ENCODE data around the gene KCNMB1.
"Not testable (repeated sequence)": the region's sequence is repeated elsewhere in the genome, so short reads cannot be mapped to it uniquely, and the experiment has no call there.

KCNMB1 gene

DNA sequence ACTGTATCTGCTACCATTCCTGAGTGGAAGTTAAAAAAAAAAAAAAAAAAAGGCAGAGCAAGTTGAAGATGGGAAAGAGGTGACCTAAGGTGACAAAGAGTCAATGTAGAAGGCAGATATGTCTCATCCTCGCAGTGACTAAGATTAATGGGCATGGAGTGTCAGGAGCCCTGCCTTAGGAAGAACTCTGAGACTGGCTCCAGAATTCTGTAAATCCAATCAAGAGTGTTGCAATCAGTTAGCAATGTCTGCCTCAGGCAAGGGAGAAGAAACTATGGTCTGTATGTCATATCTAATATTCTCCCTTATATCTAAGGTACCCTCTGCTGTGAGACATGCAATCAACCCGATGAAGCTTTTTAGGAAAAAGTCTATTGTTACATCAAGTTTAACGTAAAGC lies 24.7 kb upstream of the KCNMB1 start:
- no peak for DNase-seq

DNA sequence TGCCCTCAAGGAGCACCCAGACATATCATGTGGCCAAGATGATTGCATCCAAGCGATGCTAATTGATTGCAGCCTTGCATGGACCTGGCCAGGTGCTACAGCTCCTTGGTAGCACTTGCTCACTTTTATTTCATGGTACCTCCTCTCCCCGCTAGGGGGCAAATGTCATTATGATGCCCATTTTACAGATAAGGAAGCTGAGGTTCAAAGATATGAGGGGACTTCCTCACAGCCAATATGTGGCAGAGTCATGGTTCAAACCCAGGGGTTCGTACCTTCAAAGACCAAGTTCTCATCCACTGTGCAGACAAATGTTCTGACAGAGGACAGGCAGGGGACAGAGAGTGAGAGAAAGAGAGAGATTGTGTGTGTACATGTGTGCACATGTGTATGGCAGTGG lies 21.9 kb upstream of the KCNMB1 start:
- DNase-seq, result no peak

DNA sequence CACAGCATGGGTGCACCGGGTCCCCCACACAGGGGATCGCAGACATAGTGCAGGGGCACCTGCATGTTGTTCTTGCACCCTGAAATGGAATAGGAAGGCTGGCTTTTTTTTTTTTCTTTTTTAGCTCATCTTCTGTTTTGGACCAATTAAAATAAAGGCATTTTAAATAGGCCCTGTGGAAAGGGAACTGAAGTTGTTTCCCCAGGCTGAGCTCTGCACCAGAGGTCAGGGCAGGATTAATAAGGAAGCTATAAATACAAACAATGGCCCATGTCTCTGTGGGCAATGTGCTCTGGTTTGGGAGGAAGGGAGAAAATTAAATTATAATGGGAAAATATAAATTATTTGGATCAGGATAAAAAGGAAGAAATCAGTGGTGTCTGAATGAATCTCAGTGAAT lies 21.2 kb upstream of the KCNMB1 start:
- DNase-seq, result no peak

DNA sequence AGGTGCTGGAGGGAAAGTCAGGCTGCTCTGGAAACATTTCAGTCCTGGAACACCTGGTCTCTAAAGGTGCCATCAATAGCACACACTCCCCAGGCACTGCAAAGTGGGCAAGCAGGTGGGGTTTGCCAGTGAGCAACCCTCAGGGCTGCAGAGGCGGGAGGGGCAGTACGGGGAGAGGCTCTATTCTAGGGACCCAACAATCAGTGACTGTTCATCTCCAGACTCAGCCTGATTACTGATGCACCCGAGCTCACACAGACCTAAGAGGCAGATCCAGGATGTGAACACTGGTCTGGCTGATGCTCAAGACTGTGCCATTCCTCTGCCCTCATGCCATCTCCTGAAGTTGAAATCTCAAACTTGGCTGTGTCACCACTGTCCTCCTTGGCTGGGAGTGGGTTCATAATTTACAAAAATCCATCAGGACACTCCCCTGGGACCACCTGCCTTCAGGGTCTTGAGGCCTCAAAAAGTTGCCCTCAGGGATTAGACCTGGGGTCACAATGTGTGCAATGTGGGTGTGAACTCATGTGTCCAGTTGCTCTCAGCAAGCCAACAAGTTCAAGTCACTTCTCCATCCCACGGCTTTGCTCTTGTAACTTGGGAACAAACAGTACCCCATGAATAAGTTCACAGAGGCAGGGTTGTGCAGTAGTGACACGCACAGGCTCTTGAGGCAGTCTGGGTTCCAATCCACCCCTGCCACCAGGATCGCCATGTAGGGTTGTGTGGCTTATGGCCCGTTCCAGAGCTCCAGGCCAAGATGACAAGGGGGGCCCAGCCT lies 19.9 kb upstream of the KCNMB1 start:
- no peak for DNase-seq

DNA sequence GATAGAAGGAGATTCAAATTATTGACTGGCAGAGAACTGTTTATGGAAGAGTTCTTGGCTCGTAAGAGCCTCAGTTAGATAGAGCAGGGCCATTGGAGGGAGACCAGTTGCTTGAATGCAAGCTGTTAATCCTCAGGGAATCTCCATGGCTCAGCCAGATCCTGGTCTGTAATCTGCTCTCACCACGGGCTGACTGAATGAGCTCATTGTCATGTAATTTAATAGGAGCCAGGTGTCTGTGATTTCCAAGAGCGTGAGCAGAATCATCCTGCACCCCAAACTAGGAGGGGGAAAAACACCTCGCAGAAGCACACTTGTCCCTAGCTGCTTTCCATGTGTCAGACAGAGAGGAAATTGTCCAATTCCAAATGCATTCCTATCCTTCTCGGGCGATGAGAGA lies 19.1 kb upstream of the KCNMB1 start:
- no peak for DNase-seq

DNA sequence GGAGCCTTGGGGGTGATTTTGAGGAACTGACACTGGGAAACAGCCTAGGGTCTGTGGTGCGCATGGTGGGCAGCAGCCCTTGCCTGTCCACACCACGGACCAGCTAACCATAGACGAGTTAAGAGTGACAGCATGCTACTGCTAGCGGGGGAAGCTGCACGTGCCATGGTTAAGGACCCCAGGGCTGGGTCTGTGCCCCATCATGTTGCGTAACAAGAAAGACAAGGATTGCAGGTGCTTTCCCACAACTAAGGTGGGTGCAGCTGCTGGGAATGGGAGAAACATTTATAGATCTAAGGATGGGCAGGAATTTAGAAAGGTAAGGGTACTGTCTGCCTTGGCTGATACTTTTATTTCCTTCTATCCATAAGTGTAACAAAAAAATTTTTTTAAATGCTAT lies 17.9 kb upstream of the KCNMB1 start:
- no peak for DNase-seq

DNA sequence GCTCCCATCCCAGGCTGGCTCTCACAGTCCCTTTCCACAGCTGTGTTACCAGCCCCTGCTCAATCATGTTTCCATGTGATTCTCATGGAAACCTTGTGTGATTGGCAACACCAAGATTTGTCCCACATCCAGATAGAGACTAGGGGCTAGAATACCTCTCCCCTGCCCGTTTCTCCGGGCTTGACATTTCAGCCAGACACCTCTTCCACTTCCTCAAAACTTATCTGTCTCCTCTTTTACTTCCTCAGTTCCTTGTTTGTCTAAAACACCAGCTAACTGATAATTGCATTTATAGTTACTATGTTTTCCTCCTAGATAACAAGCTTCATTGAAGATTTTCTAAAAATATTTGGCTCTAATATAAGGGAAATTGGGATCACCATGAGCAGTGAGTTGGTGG lies 16.6 kb upstream of the KCNMB1 start:
- peak; percentile 42 for DNase-seq

DNA sequence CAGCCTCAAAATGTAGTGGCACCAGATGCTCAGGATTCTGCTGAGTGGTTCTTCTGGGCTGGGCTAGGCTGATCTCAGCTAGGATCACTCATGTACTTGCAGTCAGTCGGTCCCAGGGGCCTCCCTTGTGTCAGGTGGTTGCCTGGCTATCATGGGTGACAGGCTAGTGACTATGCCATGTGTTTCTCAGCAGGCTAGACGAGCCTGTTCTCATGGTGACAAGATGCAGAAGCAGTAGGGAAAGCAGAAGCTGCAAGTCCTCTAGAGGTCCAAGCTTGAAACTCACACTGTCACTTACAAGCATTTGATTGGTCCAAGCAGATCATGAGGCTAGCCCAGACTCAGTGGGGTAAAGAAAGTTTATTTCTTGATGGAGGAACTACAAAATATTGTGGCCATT lies 15.2 kb upstream of the KCNMB1 start:
- peak; percentile 30 for DNase-seq

DNA sequence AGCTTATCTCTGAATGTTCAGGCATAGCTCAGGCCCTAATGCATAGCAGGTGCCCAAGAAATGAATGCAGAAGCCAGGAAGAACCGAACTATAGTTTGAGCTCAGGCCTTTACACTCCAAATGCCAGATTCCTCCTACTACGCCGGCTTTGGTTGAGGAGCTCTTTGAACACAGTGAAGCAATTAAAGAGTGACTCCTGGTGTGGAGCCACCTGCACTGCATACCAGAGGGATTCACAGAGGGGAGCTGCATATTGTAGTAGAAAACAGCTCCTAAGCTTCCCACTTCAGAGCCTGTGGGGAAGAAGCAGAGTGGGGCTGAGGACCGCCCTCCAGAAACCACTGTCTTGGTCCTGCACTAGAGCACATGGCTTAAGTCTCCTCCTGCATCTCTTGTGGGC lies 14.5 kb upstream of the KCNMB1 start:
- no peak for DNase-seq

DNA sequence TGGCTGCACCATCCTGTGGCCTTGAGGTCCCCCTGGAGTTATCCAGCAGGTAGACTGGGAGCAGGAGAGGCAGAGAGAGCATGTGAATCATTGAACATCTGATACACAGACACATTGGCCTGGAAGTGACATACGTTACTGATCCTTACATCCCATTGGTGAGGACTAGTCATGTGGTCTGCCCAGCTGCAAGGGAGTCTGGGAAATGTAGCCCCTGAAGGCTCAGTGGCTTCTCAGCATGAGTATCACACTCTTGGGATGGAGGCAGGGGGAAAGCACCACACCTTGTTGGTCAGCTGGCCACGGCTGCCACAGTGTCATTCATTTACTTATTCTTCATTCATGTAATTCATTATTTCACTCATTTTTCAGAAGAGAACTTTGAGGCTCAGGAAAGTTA lies 13.3 kb upstream of the KCNMB1 start:
- DNase-seq, result no peak

DNA sequence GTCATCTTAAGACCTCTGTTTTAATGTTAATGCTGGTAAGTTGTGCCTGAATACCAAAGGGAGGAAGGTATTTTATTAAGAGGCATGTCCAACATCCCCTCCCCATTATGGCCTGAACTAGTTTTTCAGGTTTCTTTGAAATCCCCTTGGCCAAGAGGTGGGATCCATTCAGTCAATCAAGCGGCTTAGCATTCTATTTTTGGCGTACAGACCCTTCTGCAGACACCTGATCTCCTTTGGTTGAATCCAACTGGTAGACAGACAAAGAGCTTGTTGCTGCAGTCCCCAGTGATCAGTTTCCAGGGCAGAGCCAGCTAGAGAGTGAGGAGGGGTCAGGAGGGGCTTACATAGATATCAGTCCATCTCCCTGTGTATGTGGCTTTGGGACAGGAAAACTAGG lies 7.9 kb upstream of the KCNMB1 start:
- DNase-seq, result no peak

DNA sequence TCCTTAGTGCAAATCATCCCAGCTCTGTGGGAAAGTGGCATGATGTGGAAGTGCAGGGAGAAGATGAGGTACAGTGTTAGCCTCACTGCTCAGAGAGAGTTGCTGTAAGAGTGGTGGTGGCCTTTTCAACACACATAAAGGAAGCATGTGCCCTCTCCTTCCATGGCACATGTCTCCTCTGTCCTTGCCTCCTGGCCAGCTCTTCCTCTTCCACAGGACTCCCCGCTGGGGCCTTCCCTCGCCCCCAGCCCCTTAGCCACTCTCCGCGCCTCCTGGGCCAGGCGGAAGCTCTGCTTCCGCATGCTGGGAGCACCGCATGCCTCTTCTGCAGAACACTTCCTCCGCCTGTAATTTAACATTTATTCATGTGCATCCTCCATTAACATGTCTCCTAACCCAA lies 4.8 kb upstream of the KCNMB1 start:
- DNase-seq, result no peak

DNA sequence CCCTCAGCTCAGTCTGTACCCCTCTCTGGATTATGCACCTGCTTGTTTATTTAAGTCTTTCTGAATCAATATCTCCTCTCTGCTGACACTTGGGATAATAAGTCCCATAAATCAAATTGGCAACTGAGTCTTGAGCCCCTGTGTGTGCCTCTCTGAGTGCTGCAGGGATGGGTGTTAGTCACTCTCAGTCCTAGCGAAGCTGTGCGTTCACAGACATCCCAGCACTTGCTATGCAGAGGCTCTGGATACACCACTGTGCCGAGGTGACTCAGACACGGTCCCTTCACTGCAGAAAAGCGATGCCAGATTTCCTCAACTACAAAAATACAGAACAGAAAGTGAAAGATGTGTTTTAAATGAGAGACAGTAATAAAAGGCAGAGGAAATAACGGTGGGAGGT lies 4.1 kb upstream of the KCNMB1 start:
- DNase-seq, result no peak

DNA sequence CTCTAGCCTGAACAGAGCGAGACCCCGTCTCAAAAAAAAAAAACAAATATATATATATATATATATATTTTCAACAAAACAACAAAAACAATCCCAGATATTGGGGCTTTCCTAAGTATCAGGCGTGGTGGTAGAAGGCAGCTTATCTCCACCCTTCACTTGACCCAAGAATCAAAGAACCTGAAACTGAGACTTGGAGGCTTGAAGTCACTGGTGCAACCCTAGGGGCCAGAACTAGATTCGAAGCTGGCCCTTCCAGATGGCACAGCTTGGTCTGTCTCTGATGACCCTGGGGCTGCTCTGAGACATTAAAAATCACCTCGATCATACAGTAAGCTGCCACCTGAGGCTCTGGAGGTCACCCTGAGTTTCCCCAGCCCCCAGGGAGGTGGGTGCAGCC lies 1.3 kb upstream of the KCNMB1 start:
- DNase-seq, result no peak

DNA sequence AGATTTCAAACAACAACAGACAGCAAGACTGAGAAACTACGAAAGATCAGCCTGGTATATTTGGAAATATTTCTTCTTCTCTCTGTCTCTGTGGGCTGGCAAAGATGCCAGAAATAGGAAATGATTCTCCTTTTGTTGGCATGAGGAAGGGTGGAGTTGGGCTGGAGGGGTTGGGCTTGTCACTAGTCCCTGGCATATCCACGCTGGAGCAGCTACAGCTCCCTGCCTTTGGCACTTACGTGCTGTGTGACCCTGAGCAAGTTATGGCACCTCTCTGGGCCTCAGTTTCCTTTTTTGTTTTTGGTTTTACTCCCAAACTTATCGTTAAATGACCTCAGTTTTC lies 354 bp upstream of the KCNMB1 start:
- no peak for DNase-seq

DNA sequence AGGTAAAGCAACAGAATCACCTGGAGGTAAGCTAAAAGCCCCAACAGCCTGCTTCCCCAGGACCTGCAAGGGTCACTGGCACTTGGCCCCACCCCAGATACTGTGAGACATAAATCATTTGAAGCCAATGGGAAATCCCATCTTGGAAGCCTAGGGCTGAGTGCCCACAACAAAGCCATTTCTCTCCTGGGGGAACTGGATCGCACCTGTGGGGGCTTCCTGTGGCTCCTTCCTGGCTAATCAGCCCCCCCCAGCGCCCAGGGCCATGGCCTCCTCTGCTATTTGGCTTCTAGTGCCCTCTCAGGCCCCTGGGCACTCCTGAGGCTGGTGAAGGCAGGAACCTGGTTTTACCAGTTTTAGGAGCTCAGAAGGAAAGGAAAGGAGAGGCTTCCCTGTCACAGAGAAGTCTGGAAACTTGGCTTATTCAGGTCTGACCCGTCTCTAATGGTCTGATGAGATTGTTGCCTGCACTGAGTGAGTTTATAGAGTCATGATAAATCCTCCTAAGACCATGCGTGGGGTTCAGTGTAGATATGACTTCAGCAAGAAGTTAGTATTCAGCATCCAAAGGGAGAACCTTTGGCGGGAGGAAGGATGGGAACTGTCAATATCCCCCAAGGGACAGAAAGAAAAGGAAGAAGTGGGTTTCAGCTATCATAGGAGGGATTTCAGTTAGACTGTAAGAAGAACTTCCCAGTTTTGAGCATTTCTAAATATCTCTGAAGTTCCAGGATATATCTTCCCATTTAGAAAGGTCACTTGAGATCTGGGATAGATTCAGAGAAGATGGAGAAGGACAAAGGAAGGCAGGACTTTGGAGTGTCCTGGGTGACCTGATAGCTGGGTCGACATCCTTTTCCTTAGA lies 1.2 kb downstream of the KCNMB1 start:
- no peak for DNase-seq

DNA sequence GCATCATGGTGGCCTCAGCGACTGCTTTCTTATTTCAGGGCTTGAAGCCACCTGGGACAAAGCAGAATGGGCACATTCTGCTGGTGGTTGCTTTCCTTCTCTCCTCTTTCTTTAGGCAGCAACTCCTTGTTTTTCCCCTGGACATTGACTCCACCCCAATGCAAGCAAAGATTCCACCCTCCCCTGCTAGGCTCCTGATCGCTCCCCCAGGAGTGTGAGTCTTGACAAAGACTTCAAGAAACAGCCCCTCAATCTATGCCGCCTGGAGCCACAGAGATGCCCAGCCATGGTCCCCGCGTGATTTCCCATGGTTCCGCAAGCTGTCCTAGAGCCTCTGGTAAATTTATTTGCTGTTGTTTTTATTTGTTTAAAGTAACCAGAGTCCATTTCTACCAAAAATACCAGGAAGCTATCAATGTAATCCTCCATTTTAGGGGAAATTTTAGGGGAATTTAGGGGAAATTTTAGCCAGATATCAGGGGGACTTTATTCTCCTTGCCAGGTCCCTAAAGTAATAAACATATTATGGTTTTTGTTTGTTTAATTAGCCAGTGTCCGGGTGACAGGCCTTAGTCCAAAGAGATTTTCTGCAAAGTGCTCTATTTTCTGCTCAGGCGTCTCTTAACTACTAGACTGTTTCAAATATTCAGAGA lies 2.3 kb downstream of the KCNMB1 start:
- DNase-seq, result no peak

DNA sequence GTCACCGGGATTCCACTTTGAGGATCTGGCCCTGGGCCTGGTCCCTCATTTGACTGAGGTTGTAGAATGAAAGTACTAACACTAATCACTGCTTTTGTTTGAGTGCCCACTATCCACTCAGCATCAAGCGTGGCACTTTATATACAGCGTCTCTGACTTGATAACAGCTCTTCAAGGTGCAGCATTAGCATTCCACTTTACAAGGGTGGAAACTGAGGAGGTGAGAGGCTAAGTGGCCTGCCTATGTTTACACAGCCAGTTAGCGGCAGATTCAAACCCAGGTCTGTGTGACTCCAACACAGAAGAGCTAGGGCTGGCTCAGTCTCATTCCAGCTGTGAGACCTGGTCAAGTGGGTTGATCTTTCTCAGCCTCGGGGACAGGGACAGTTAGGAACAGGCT lies 5.9 kb downstream of the KCNMB1 start:
- DNase-seq, result no peak

DNA sequence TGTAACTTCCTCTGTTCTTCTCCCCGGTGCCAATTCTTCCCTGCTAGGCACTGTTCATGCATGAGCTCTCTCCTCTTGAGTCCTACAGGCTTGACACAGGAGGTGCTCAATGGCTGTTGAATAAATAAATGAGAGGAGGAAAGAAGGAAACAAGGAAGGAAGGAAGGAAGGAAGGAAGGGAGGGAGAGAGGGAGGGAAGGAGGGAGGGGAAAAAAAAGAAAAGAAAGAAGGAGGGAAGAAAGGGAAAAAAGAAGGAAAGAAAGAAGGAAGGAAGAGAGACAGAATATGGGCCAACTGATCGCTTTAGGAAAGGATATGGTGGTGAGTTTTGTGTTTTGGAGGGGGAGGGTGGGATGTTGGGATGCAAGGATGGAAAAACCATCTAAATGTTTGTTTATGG lies 6.4 kb downstream of the KCNMB1 start:
- no peak for DNase-seq

DNA sequence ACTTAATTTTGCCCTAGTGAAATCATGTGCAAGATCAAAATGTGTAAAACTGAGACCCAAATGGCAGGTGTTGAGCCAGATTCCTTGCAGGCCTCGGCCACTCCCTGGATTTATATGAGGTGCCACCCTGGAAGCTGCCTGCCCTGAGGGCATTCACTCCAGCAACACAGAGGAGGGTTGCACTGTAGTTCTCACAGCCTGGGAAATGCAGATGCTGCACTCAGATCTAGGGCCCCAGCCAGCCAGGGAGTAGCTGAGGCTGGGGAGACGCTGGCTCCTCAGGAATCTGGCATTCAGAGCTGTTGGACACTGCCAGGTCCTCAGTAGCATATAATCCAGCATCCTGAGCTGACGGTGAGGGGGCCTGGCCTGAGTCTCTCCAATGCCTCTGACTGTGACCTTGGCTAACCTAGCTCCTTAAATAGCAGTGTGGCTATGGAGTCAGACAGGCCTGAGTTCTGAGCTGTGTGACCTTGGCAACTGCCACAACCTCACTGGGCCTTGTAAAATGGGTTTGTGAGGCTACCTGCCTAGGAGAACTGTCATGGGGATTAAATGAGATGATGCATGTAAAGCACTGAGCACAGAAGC lies 8.7 kb downstream of the KCNMB1 start:
- no peak for DNase-seq

DNA sequence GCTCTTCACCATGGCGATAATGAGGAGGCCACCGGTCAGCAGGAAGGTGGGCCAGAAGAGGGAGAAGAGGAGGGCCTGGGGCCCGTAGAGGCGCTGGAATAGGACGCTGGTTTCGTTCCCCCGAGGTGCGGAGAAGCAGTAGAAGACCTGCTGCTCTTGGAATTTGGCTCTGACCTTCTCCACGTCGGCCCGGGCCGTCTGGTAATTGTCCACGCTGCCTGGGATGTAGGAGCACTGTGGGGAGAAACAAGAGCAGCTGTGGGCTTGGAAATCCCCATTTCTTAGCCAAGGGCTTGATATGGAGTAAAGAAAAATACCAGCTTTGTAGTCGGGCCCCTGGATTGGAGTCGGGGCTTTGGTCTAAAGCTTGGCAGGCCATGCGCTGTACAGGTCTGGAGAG lies 10.4 kb downstream of the KCNMB1 start:
- no peak for DNase-seq

DNA sequence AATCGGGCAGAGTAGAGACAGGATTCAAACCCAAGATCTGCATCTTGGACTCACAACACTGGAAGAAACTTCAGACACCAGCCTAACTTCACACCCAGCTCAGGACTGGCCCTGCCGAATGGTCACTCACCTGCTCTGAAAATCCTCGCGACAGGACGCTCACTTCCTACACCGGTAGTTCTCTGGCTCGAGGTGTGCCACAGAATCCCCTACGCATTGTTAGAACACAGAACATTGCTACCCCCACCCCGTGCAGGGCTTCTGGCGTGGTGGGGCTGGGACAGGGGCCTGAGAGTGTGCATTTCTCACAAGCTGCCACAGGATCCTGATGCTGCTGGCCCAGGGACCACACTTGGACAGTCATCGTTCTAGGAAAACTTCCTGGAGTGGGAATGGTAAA lies 12.1 kb downstream of the KCNMB1 start:
- no peak for DNase-seq

DNA sequence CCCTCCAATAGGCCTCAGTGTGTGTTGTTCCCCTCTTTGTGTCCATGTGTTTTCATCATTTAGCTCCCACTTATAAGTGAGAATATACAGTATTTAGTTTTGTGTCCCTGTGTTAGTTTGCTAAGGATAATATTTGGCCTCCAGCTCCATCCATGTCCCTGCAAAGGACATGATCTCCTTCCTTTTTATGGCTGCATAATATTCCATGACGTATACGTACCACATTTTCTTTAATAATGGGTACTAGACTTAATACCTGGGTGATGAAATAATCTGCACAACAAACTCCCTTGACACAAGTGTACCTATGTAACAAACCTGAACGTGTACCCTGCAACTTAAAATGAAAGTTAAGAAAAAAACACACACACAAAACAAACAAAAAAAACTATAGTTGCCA lies 12.6 kb downstream of the KCNMB1 start:
- not testable (repeated sequence) for DNase-seq

DNA sequence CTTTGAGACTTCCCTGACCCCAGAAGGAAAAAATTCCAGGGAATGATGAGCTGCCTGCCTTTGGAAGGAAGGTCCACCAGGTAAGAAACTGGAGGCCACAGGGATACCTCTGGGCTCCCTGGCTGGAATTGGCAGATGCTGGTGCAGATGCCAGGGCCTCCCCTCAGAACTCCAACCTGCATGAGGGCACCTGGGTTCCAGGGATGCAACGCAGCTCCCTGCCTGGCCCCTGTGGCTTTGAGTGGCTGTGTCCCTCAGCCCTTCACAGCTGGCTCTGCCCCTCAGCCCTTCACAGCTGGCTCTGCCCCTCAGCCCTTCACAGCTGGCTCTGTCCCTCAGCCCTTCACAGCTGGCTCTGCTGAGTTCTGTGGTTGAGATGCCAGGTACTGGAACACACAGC lies 13.9 kb downstream of the KCNMB1 start:
- no peak for DNase-seq

All from KG1 (cell line).